ENCODE results near the gene ADAM10. TPM values are rescaled to one million over a fixed set of nuclear protein-coding genes. Genes with fewer than 3 reads are reported as not detected.

Gene ADAM10
- total and polyA plus RNA-seq, 2 donors = 31.4 to 143 TPM

GRCh38 chr15:58715266-58715917 is 34.1 kb downstream of the ADAM10 start:
- peaks cover 19 to 42% of the 10 kb centered on the region in 2 donors for H3K36me3 ChIP-seq (ENCODE audit: control insufficient read depth in 2 of 2, insufficient read depth in 2 of 2, low read length in 1 of 2)
- WGBS = 97% methylated on average over 3 of the region's 3 CpGs
- H3K9me3 ChIP-seq (ENCODE audit: control insufficient read depth in 2 of 2, insufficient read depth in 1 of 2, low read length in 1 of 2) = no peaks in the 10 kb centered on the region
- H3K4me1 ChIP-seq (ENCODE audit: control insufficient read depth in 2 of 2, insufficient read depth in 2 of 2, low read length in 2 of 2) = no peaks in the 10 kb centered on the region
- no peak overlapping the region for H3K27ac ChIP-seq (ENCODE audit: low read depth in 1 of 2, low read length in 1 of 2)
- no peaks in the 10 kb centered on the region for H3K27me3 ChIP-seq (ENCODE audit: control insufficient read depth in 2 of 2, insufficient read depth in 1 of 2, low read length in 1 of 2)
- H3K4me3 ChIP-seq (ENCODE audit: low read length in 2 of 2) = no peak overlapping the region
- no peak for DNase-seq (ENCODE audit: low read depth in 6 of 9, low spot score in 9 of 9)

DNA sequence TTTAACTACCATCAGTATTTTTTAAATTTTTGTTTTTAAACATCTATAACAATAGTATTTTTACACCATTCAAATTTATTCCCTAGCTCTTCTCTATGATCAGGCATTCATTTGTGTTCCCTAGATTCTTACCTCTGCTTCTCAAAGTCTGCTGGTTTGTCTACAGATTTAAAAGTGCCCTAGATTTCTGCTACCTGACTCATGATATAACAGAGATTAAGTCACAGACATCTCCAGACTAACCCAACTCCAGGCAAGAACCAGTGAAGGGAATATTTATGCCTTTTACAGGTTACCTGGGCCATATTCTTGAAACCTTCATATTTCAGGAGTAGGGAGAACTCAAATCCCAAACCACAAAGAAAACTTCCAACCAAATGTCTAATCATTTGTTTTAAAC is 38.8 kb downstream of the ADAM10 start:
- H3K36me3 ChIP-seq (ENCODE audit: control insufficient read depth in 2 of 2, insufficient read depth in 2 of 2, low read length in 1 of 2) = peaks cover 16 to 43% of the 10 kb centered on the region in 2 donors
- H3K4me3 ChIP-seq (ENCODE audit: low read length in 2 of 2) = no peak overlapping the region
- H3K9me3 ChIP-seq (ENCODE audit: control insufficient read depth in 2 of 2, insufficient read depth in 1 of 2, low read length in 1 of 2) = no peaks in the 10 kb centered on the region
- no peaks in the 10 kb centered on the region for H3K27me3 ChIP-seq (ENCODE audit: control insufficient read depth in 2 of 2, insufficient read depth in 1 of 2, low read length in 1 of 2)
- peaks cover 3 to 10% of the 10 kb centered on the region in 2 donors for H3K4me1 ChIP-seq (ENCODE audit: control insufficient read depth in 2 of 2, insufficient read depth in 2 of 2, low read length in 2 of 2)
- DNase-seq (ENCODE audit: low read depth in 6 of 9, low spot score in 9 of 9) = no peak
- H3K27ac ChIP-seq (ENCODE audit: low read depth in 1 of 2, low read length in 1 of 2) = no peak overlapping the region

DNA sequence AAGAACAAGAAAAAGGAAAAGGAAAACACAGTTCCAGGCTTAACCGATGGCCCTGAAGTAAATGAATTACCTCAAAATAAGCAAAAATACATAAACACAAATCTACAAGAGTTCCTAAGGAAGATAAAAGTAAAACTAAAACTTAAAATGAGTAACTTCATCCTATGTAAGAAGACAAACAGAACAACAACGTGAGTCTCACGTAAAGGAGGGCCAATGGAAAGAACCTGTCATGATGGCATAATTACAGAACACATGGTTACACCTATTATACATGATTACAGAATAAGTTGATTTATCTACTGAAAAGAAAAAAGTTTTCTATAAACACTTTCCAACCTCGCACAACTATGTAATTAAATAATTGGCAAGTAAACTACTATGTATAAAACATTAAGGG is 42.1 kb downstream of the ADAM10 start:
- no peak for DNase-seq (ENCODE audit: low read depth in 6 of 9, low spot score in 9 of 9)
- Histone ChIP-seq H3K4me1 (ENCODE audit: control insufficient read depth in 2 of 2, insufficient read depth in 2 of 2, low read length in 2 of 2) (peaks cover 3 to 10% of the 10 kb centered on the region in 2 donors), H3K36me3 (ENCODE audit: control insufficient read depth in 2 of 2, insufficient read depth in 2 of 2, low read length in 1 of 2) (peaks cover 0 to 28% of the 10 kb centered on the region in 2 donors), H3K9me3 (ENCODE audit: control insufficient read depth in 2 of 2, insufficient read depth in 1 of 2, low read length in 1 of 2) (no peaks in the 10 kb centered on the region), H3K4me3 (ENCODE audit: low read length in 2 of 2) (no peak overlapping the region), H3K27me3 (ENCODE audit: control insufficient read depth in 2 of 2, insufficient read depth in 1 of 2, low read length in 1 of 2) (no peaks in the 10 kb centered on the region), H3K27ac (ENCODE audit: low read depth in 1 of 2, low read length in 1 of 2) (no peak overlapping the region)
- 97% methylated on average over 4 of the region's 4 CpGs for WGBS

GRCh38 chr15:58705105-58705504 is 44.4 kb downstream of the ADAM10 start:
- WGBS = 99% methylated on average over 2 of the region's 2 CpGs

DNA sequence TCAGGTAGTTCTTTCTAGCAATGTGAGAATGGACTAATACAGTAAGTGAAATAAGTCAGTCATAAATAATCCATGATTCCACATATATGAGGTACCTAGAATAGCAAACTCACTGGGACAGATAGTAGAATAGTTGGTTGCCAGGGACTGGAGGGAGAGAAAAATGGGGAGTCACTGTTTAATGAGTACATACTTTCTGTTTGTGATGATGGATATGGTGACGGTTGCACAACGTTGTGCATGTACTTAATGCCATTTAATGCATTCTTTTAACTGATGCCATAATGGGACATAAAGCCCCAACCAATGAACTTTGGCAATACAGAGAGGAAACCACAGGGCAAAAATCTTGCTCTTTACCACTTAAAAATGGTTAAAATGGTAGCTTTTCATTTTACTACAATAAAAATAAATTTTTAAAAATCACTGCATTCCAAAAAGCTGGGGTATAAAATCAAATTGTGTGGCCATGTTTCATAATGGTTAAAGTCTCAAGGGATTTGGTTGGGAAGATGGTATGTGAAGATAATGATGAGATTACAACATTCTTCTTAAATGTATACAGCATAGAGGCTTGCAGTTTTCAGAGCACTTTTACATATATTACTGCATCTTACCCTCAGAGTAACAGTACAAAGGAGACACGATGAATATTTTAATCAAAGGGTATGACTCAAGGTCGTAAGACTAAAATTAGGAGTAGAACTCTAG is 45.2 kb downstream of the ADAM10 start:
- Histone ChIP-seq H3K27me3 (ENCODE audit: control insufficient read depth in 2 of 2, insufficient read depth in 1 of 2, low read length in 1 of 2) (no peaks in the 10 kb centered on the region), H3K36me3 (ENCODE audit: control insufficient read depth in 2 of 2, insufficient read depth in 2 of 2, low read length in 1 of 2) (peaks cover 0 to 38% of the 10 kb centered on the region in 2 donors), H3K4me3 (ENCODE audit: low read length in 2 of 2) (no peak overlapping the region), H3K4me1 (ENCODE audit: control insufficient read depth in 2 of 2, insufficient read depth in 2 of 2, low read length in 2 of 2) (peaks cover under 1 to 7% of the 10 kb centered on the region in 2 donors), H3K9me3 (ENCODE audit: control insufficient read depth in 2 of 2, insufficient read depth in 1 of 2, low read length in 1 of 2) (peaks cover 0 to 1% of the 10 kb centered on the region in 2 donors), H3K27ac (ENCODE audit: low read depth in 1 of 2, low read length in 1 of 2) (no peak overlapping the region)
- DNase-seq (ENCODE audit: low read depth in 6 of 9, low spot score in 9 of 9) = no peak
- WGBS = 96% methylated on average over 4 of the region's 4 CpGs

More at GRCh38 chr15:58705105-58705504, 44.4 kb downstream of the ADAM10 start:
- no peak overlapping the region for H3K4me3 ChIP-seq (ENCODE audit: low read length in 2 of 2)
- no peaks in the 10 kb centered on the region for H3K9me3 ChIP-seq (ENCODE audit: control insufficient read depth in 2 of 2, insufficient read depth in 1 of 2, low read length in 1 of 2)
- H3K27ac ChIP-seq (ENCODE audit: low read depth in 1 of 2, low read length in 1 of 2) = no peak overlapping the region
- H3K27me3 ChIP-seq (ENCODE audit: control insufficient read depth in 2 of 2, insufficient read depth in 1 of 2, low read length in 1 of 2) = no peaks in the 10 kb centered on the region
- peaks cover 3 to 10% of the 10 kb centered on the region in 2 donors for H3K4me1 ChIP-seq (ENCODE audit: control insufficient read depth in 2 of 2, insufficient read depth in 2 of 2, low read length in 2 of 2)
- H3K36me3 ChIP-seq (ENCODE audit: control insufficient read depth in 2 of 2, insufficient read depth in 2 of 2, low read length in 1 of 2) = peaks cover 0 to 35% of the 10 kb centered on the region in 2 donors
- no peak for DNase-seq (ENCODE audit: low read depth in 6 of 9, low spot score in 9 of 9)

GRCh38 chr15:58703610-58704009 is 45.9 kb downstream of the ADAM10 start:
- peaks cover 0 to 1% of the 10 kb centered on the region in 2 donors for H3K9me3 ChIP-seq (ENCODE audit: control insufficient read depth in 2 of 2, insufficient read depth in 1 of 2, low read length in 1 of 2)
- H3K4me3 ChIP-seq (ENCODE audit: low read length in 2 of 2) = no peak overlapping the region
- peaks cover 0 to 39% of the 10 kb centered on the region in 2 donors for H3K36me3 ChIP-seq (ENCODE audit: control insufficient read depth in 2 of 2, insufficient read depth in 2 of 2, low read length in 1 of 2)
- 94% methylated on average over 4 of the region's 4 CpGs for WGBS
- peaks cover 0 to 7% of the 10 kb centered on the region in 2 donors for H3K4me1 ChIP-seq (ENCODE audit: control insufficient read depth in 2 of 2, insufficient read depth in 2 of 2, low read length in 2 of 2)
- H3K27ac ChIP-seq (ENCODE audit: low read depth in 1 of 2, low read length in 1 of 2) = no peak overlapping the region
- no peak for DNase-seq (ENCODE audit: low read depth in 6 of 9, low spot score in 9 of 9)
- H3K27me3 ChIP-seq (ENCODE audit: control insufficient read depth in 2 of 2, insufficient read depth in 1 of 2, low read length in 1 of 2) = no peaks in the 10 kb centered on the region

DNA sequence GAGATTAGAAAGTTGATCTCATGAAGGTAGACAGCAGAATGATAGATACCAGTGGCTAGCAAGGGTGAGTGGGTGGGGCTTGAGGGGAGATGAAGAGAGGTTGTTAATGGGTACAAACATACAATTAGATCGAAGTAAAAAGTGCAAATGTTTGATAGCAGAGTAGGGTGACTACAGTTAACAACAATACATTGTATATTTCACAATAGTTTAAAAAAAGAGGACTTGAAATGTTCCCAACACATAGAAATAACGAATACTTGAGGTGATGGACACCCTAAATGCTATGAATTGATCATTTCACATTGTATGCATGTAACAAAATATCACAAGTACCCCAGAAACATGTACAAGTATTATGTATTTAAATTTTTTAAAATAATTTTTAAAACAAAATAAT is 47.3 kb downstream of the ADAM10 start:
- Histone ChIP-seq H3K9me3 (ENCODE audit: control insufficient read depth in 2 of 2, insufficient read depth in 1 of 2, low read length in 1 of 2) (peaks cover 1 to 4% of the 10 kb centered on the region in 2 donors), H3K4me1 (ENCODE audit: control insufficient read depth in 2 of 2, insufficient read depth in 2 of 2, low read length in 2 of 2) (peaks cover 7 to 10% of the 10 kb centered on the region in 2 donors), H3K27ac (ENCODE audit: low read depth in 1 of 2, low read length in 1 of 2) (no peak overlapping the region), H3K27me3 (ENCODE audit: control insufficient read depth in 2 of 2, insufficient read depth in 1 of 2, low read length in 1 of 2) (no peaks in the 10 kb centered on the region), H3K4me3 (ENCODE audit: low read length in 2 of 2) (no peak overlapping the region), H3K36me3 (ENCODE audit: control insufficient read depth in 2 of 2, insufficient read depth in 2 of 2, low read length in 1 of 2) (peaks cover 4 to 31% of the 10 kb centered on the region in 2 donors)
- 96% methylated on average over 2 of the region's 2 CpGs for WGBS
- no peak for DNase-seq (ENCODE audit: low read depth in 6 of 9, low spot score in 9 of 9)

- H3K9me3 ChIP-seq (ENCODE audit: control insufficient read depth in 2 of 2, insufficient read depth in 1 of 2, low read length in 1 of 2) = peaks cover 1 to 9% of the 10 kb centered on the region in 2 donors
- no peak for DNase-seq (ENCODE audit: low read depth in 6 of 9, low spot score in 9 of 9)
- H3K27me3 ChIP-seq (ENCODE audit: control insufficient read depth in 2 of 2, insufficient read depth in 1 of 2, low read length in 1 of 2) = no peaks in the 10 kb centered on the region
- WGBS = 97% methylated on average over 4 of the region's 4 CpGs
- no peak overlapping the region for H3K27ac ChIP-seq (ENCODE audit: low read depth in 1 of 2, low read length in 1 of 2)
- peaks cover 7 to 29% of the 10 kb centered on the region in 2 donors for H3K36me3 ChIP-seq (ENCODE audit: control insufficient read depth in 2 of 2, insufficient read depth in 2 of 2, low read length in 1 of 2)
- H3K4me3 ChIP-seq (ENCODE audit: low read length in 2 of 2) = no peak overlapping the region
- H3K4me1 ChIP-seq (ENCODE audit: control insufficient read depth in 2 of 2, insufficient read depth in 2 of 2, low read length in 2 of 2) = peaks cover 11 to 17% of the 10 kb centered on the region in 2 donors
Measured at GRCh38 chr15:58701376-58701775, 48.1 kb downstream of the ADAM10 start.

DNA sequence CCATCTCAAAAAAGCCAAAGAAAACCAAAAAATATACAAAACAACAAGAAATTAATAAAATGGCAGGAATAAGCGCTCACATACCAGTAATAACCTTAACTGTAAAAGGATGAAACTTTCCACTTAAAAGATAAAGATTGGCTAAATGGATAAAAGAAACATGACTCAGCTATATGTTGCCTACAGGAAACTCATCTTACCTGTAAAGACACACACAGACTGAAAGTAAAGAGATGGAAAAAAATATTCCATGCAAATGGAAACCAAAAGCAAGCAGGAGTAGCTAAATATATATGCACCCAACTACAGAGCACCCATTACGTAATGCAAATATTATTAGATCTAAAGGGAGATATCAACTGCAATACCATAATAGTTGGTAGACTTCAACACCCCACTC is 49.7 kb downstream of the ADAM10 start:
- peaks cover 7 to 29% of the 10 kb centered on the region in 2 donors for H3K36me3 ChIP-seq (ENCODE audit: control insufficient read depth in 2 of 2, insufficient read depth in 2 of 2, low read length in 1 of 2)
- H3K9me3 ChIP-seq (ENCODE audit: control insufficient read depth in 2 of 2, insufficient read depth in 1 of 2, low read length in 1 of 2) = peaks cover 1 to 9% of the 10 kb centered on the region in 2 donors
- H3K27ac ChIP-seq (ENCODE audit: low read depth in 1 of 2, low read length in 1 of 2) = no peak overlapping the region
- H3K4me3 ChIP-seq (ENCODE audit: low read length in 2 of 2) = no peak overlapping the region
- DNase-seq (ENCODE audit: low read depth in 6 of 9, low spot score in 9 of 9) = no peak
- H3K27me3 ChIP-seq (ENCODE audit: control insufficient read depth in 2 of 2, insufficient read depth in 1 of 2, low read length in 1 of 2) = no peaks in the 10 kb centered on the region
- peaks cover 11 to 17% of the 10 kb centered on the region in 2 donors for H3K4me1 ChIP-seq (ENCODE audit: control insufficient read depth in 2 of 2, insufficient read depth in 2 of 2, low read length in 2 of 2)
- WGBS = 98% methylated on average over 2 of the region's 2 CpGs
